Vagina (tissue), 2 donors: ENCODE data around the gene TMEM108.

Source experiments
- CTCF ChIP-seq, 3 experiments: fragments of 450-650 bp in 2 of 3; fragments of 200-600 bp in 1 of 3; sonication (generic) in 1 of 3; IDR thresholded peaks; one replicate each; pipeline ENCODE4 v1.5.1; 2017 to 2019; ENCODE audit warnings: antibody characterized with exemption in 3 of 3, mild to moderate bottlenecking in 2 of 3, moderate library complexity in 2 of 3
- POLR2A ChIP-seq, 2 donors: fragments of 450-650 bp; IDR thresholded peaks; one replicate each; pipeline ENCODE4 v1.6.1; 2017; ENCODE audit warnings: antibody characterized with exemption in 2 of 2, mild to moderate bottlenecking in 2 of 2, moderate library complexity in 2 of 2
- POLR2AphosphoS5 ChIP-seq, 2 donors: sonication (generic); formaldehyde crosslinking; IDR thresholded peaks; one replicate each; pipeline ENCODE4 v1.9.0; 2017; ENCODE audit warnings: antibody characterized with exemption in 2 of 2, mild to moderate bottlenecking in 2 of 2, low read depth in 1 of 2; ENCODE audit not compliant: insufficient read depth in 1 of 2

- TF ChIP-seq POLR2A (IDR thresholded peaks at IDR 0.05) (no peak), CTCF (IDR thresholded peaks at IDR 0.05) (no peak), POLR2AphosphoS5 (IDR thresholded peaks at IDR 0.05; ENCODE audit: insufficient read depth in 1 of 2, low read depth in 1 of 2) (no peak)
Measured at GRCh38 chr3:133249490-133249889, 211.3 kb downstream of the TMEM108 start.
